GM21447 (cell line): ENCODE measurements around the gene TLR8.
"Not testable (repeated sequence)": the region's sequence is repeated elsewhere in the genome, so short reads cannot be mapped to it uniquely, and the experiment has no call there.

ENCODE experiments used
- ATAC-seq: cut with Tn5 transposase; IDR thresholded peaks from one replicate; pipeline ENCODE4 v1.9.1; 2021; ENCODE audit not compliant: unreplicated experiment

The TLR8 gene

DNA sequence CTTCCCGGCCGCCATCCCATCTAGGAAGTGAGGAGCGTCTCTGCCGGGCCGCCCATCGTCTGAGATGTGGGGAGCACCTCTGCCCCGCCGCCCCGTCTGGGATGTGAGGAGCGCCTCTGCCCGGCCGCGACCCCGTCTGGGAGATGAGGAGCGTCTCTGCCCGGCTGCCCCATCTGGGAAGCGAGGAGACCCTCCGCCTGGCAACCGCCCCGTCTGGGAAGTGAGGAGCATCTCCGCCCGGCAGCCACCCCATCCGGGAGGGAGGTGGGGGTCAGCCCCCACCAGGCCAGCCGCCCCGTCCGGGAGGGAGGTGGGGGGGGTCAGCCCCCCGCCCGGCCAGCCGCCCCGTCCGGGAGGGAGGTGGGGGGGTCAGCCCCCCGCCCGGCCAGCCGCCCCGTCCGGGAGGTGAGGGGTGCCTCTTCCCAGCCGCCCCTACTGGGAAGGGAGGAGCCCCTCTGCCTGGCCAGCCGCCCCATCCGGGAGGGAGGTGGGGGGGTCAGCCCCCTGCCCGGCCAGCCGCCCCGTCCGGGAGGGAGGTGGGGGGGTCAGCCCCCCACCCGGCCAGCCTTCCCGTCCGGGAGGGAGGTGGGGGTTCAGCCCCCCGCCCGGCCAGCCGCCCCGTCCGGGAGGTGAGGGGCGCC lies 56.9 kb downstream of the TLR8 start:
- not testable (repeated sequence) for ATAC-seq

DNA sequence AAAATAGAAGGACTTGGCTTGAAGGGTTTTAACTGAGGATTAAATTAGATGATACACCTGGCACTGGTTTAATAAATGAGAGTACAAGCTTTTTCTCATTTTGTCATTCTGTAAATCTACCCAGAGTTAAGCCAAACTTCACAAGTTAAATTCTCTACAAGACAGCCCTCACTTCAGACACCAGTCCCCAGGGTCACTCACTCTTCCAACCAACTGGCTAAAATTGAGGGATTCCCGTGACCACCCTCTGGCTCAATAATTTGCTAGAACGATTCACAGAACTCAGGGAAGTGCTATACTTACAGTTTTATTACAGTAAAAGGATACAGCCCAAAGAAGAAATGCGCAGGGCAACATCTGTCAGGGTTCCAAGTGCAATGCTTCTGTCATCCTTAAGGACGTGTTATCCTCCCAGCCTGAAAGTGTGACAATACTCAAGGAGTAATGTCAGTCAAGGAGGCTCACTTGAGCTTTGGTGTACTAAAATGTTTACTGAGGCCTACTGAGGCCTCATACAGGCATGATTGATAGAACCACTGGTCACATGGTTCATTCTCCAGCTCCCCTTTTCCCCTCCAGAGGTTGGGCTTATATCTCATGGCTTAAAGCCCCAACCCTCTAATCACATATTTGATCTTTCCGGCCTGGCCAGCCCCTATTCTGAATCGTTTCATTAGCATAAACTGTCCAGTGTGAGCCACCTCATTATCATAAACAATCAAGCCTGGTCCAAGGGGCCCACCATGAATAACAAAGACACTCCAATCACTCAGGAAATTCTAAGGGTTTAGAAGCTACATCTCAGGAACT lies 58.9 kb downstream of the TLR8 start:
- ATAC-seq = no peak

GRCh38 chrX:12966151-12966550 lies 59.7 kb downstream of the TLR8 start:
- ATAC-seq = no peak

GRCh38 chrX:12967711-12968465 lies 61.5 kb downstream of the TLR8 start:
- ATAC-seq = no peak

DNA sequence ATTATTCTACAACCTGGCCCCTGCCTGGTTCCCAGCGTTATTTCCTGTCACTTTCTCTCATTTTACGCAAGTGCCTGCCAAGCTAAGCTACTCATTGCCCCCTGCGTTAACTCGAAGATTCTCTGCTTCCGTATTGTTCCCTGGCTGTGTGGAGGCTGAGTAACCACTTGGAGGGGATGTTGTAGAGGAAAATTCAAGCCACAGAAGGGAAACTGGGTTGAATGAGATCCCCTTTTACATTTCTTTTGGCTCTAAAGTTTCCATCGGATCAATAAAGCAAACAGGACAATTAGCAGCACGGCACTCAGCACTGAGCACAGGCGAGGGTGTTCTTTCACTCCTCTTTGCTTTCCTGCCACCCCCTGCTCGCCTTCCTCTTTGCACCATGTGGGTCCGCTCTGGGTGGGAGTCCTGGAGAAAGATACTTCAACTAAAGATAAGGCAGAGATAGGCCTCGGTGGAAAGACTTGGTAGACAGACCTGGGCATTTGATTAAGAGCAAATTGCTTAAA lies 64.3 kb downstream of the TLR8 start:
- no peak for ATAC-seq

- ATAC-seq = no peak
Measured at GRCh38 chrX:12971282-12972003, 65.0 kb downstream of the TLR8 start.

GRCh38 chrX:12972243-12972642 lies 65.8 kb downstream of the TLR8 start:
- no peak for ATAC-seq
